ENCODE data around the gene RXRG.

Gene RXRG

GRCh38 chr1:165436994-165437393, 7.9 kb downstream of the RXRG start:
- no peak for TF ChIP-seq CTCF (IDR thresholded peaks at IDR 0.05; ENCODE audit: insufficient read depth, low read length, missing control alignments)
- H3K4me3 ChIP-seq (ENCODE audit: low read depth, low read length), result no peak overlapping the region
- CTCF ChIA-PET, result interaction anchor here (2.8 kb wide), 1 partner anchor 44 kb away, joined by 8 read pairs; no protein-coding TSS in a partner anchor

GRCh38 chr1:165435801-165436200, 9.1 kb downstream of the RXRG start:
- CTCF ChIA-PET, result interaction anchor here (2.8 kb wide), 1 partner anchor 43 kb away, joined by 8 read pairs; no protein-coding TSS in a partner anchor

More at GRCh38 chr1:165436994-165437393, 7.9 kb downstream of the RXRG start:
- DNase-seq (ENCODE audit: low read depth, low spot score), result no peak
- POLR2A ChIA-PET, result no interaction called here

GRCh38 chr1:165434281-165434680, 10.6 kb downstream of the RXRG start:
- no peak for DNase-seq (ENCODE audit: low read depth, low spot score)
- CTCF ChIA-PET, result interaction anchor here (0.8 kb wide), 1 partner anchor 40 kb away, joined by 3 read pairs; no protein-coding TSS in a partner anchor

More at GRCh38 chr1:165435801-165436200, 9.1 kb downstream of the RXRG start:
- no peak overlapping the region for H3K4me3 ChIP-seq (ENCODE audit: low read depth, low read length)
- POLR2A ChIA-PET, result no interaction called here
- DNase-seq (ENCODE audit: low read depth, low spot score), result no peak
- TF ChIP-seq CTCF (IDR thresholded peaks at IDR 0.05; ENCODE audit: insufficient read depth, low read length, missing control alignments), result no peak

GRCh38 chr1:165431079-165431478, 13.8 kb downstream of the RXRG start:
- no peak for TF ChIP-seq CTCF (IDR thresholded peaks at IDR 0.05; ENCODE audit: insufficient read depth, low read length, missing control alignments)
- CTCF ChIA-PET, result interaction anchor here (1.4 kb wide), 1 partner anchor 10 kb away, joined by 3 read pairs; no protein-coding TSS in a partner anchor
- DNase-seq (ENCODE audit: low read depth, low spot score), result no peak
- POLR2A ChIA-PET, result no interaction called here
- H3K4me3 ChIP-seq (ENCODE audit: low read depth, low read length), result no peak overlapping the region

More at GRCh38 chr1:165434281-165434680, 10.6 kb downstream of the RXRG start:
- no peak for TF ChIP-seq CTCF (IDR thresholded peaks at IDR 0.05; ENCODE audit: insufficient read depth, low read length, missing control alignments)
- H3K4me3 ChIP-seq (ENCODE audit: low read depth, low read length), result no peak overlapping the region
- POLR2A ChIA-PET, result no interaction called here

GRCh38 chr1:165426745-165427144, 18.2 kb downstream of the RXRG start:
- DNase-seq (ENCODE audit: low read depth, low spot score), result no peak
- ChIA-PET CTCF (no interaction called here), POLR2A (no interaction called here)
- TF ChIP-seq CTCF (IDR thresholded peaks at IDR 0.05; ENCODE audit: insufficient read depth, low read length, missing control alignments), result no peak
- no peak overlapping the region for H3K4me3 ChIP-seq (ENCODE audit: low read depth, low read length)

GRCh38 chr1:165425621-165426020, 19.3 kb downstream of the RXRG start:
- TF ChIP-seq CTCF (IDR thresholded peaks at IDR 0.05; ENCODE audit: insufficient read depth, low read length, missing control alignments), result no peak
- CTCF ChIA-PET, result interaction anchor here (1.9 kb wide), 1 partner anchor 33 kb away, joined by 7 read pairs; no protein-coding TSS in a partner anchor

More at GRCh38 chr1:165425621-165426020, 19.3 kb downstream of the RXRG start:
- no peak for DNase-seq (ENCODE audit: low read depth, low spot score)
- POLR2A ChIA-PET, result no interaction called here
- H3K4me3 ChIP-seq (ENCODE audit: low read depth, low read length), result no peak overlapping the region

All from AG04449 (cell line).